ENCODE data around the gene MXRA7.

- TF ChIP-seq, protein P1, sequence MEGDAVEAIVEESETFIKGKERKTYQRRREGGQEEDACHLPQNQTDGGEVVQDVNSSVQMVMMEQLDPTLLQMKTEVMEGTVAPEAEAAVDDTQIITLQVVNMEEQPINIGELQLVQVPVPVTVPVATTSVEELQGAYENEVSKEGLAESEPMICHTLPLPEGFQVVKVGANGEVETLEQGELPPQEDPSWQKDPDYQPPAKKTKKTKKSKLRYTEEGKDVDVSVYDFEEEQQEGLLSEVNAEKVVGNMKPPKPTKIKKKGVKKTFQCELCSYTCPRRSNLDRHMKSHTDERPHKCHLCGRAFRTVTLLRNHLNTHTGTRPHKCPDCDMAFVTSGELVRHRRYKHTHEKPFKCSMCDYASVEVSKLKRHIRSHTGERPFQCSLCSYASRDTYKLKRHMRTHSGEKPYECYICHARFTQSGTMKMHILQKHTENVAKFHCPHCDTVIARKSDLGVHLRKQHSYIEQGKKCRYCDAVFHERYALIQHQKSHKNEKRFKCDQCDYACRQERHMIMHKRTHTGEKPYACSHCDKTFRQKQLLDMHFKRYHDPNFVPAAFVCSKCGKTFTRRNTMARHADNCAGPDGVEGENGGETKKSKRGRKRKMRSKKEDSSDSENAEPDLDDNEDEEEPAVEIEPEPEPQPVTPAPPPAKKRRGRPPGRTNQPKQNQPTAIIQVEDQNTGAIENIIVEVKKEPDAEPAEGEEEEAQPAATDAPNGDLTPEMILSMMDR (IDR thresholded peaks at IDR 0.05; ENCODE audit: extremely low read depth in 1 of 2, insufficient read depth in 1 of 2, low read depth in 1 of 2, low read length in 2 of 2), result no peak
- TF ChIP-seq POLR2A (IDR thresholded peaks at IDR 0.05; ENCODE audit: low read depth, low read length), result no peak
- no peak for TF ChIP-seq JUN (IDR thresholded peaks at IDR 0.05; ENCODE audit: borderline replicate concordance, insufficient read depth, insufficient read length, low read depth)
- TF ChIP-seq MAX (IDR thresholded peaks at IDR 0.05; ENCODE audit: insufficient read depth, insufficient read length), result no peak
- TF ChIP-seq POLR2AphosphoS5 (IDR thresholded peaks at IDR 0.05; ENCODE audit: insufficient read depth, low read depth, low read length), result no peak
- TF ChIP-seq MYC (IDR thresholded peaks at IDR 0.05; ENCODE audit: low read depth, low read length), result no peak
Observed at GRCh38 chr17:76747716-76748363, 37.1 kb upstream of the MXRA7 start.
